ENCODE data around the gene VPS45.

Gene VPS45

DNA sequence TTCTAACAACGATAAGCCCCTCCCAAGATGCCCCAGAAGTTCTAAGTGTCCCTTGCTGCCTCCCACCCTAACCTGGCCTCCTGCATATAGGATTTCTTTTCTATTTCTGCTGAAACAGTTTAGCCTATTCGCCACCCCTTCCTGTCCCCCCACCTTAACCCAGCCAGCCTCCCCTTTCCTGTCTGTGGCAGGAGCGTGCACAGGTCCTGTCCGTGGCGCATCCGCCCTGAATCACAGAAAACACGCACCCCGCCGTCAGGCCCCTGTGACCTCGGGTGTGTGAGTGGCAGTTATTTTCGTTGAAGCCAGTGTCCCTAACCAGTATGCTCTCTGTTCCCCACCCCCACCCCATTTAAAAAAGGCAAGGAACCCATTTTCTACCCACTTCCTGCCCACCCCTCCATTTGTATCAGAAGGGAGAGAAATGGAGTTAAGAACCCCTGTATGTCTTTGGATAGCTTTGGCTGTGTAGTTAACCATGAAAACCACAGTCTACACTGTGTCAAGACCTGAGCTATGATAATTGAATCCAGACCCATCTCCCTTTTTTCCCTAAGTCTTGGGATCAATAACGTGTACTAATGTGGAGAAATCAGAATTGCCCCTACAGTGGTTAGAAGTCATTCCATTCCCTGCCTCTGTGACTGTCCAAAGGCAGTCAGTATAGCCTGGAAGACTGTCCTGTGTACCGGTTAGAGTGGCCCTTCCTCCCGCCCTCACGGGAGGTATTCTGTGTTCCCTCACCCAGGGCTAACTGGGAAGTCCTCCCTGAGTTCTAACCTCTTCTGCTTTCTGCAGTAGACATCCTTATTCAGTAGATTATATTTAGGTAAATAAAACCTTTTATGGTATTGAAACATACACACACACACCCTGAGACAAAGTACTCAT lies 84.0 kb downstream of the VPS45 start:
- DNase-seq = peak in 1 of 42 donors; percentile 43

DNA sequence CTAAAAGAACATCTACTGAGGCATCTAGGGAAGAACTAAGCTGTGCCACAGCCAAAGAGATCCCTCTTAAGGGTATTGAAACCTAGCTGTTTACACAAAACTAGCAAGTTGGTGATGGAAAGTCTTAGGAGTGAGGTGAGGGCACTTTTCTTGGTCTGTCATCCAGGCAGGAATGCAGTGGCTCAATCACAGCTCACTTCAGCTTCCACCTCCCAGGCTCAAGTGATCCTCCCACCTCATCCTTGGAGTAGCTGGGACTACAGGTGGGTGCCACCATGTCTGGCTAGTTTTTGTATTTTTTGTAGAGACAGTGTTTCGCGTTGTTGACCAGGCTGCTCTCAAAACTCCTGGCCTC lies 84.6 kb downstream of the VPS45 start:
- intact Hi-C loops (cut with DNase I) = no loop called here
- peak in 1 of 42 donors; percentile 42 for DNase-seq

More for the DNA sequence above, 84.0 kb downstream of the VPS45 start:
- intact Hi-C loops (cut with DNase I) = no loop called here

DNA sequence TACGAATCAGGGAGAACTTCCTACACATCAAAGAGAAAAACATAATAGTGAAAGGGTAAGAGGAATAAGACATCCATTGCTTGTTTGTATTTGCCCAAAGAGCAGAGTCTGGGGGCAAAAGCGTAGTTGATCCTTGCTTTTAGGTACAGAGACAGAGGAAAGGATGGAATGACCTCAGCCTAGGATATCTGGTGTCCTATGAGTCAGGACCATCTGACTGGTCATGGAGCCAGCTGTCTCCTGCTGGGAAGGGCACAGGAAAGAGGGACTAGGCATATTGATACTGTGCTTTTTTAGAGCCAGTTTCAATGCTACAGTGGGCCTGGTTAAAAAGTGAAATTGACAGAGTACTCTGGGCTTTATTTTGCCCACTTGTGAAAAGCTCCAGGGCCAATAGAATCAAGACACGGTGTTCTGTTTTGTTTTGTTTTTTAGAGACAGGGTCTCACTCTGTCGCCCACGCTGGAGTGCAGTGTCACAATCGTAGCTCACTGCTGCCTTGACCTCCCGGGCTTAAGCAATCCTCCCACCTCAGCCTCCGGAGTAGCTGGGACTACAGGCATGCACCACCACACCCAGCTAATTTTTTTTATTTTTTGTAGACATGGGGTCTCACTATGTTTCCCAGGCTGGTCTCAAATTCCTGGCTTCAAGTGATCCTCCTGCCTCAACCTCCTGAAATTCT lies 85.3 kb downstream of the VPS45 start:
- DNase-seq = peak in 1 of 42 donors; percentile 40
- intact Hi-C loops (cut with DNase I) = no loop called here

DNA sequence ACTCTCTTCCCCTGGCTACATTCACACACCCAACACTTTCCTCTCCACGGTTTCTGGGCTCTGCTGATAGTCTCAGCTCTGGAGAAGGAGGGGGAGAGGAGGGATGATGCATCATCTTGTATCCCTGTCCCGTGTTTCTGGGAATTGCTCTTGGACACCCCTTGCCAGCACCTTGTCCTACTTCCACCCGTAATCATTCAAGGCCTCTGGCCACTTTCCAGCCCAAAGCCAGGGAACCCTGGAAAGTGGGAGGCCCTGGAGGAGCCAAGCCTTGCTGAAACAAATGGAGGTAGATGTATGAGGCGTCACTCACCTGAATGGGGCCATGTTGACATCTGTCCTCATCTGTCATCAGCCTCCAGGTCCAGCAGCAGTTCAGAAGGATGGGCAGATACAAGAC lies 86.6 kb downstream of the VPS45 start:
- intact Hi-C loops (cut with DNase I) = no loop called here
- DNase-seq = peak in 1 of 42 donors; percentile 36

DNA sequence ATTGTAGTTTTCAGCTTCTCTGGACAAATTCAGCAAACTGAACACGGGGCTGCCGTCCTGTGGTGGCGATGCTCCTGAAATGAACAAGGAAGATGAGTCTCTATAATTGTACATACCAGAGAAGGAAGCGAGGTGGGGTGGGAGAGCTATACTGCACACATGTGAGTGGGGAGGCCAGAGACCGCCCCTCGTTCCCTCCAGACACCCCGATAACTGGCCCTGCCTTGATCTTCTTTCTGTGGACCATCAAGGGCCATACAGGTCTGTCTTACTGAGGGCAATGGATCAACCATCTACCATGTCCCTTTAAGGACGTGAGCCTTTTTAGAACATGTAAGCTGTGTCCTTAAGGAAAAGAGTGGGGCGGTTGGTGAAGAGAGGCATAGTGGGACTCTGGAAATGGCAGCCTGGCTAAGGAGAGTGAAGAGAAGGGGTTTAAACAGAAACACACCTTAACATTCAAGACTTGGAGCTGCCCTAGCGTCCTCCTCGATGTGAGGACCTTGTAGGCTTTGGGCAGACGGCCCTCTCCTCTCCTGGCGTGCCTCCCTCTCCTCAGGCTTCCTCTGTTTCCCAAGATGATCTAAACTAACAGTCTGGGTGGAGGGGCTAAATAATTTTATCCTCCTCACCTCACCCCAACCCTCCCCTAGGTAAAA lies 88.0 kb downstream of the VPS45 start:
- intact Hi-C loops (cut with DNase I) = no loop called here
- peak in 1 of 42 donors; percentile 40 for DNase-seq

DNA sequence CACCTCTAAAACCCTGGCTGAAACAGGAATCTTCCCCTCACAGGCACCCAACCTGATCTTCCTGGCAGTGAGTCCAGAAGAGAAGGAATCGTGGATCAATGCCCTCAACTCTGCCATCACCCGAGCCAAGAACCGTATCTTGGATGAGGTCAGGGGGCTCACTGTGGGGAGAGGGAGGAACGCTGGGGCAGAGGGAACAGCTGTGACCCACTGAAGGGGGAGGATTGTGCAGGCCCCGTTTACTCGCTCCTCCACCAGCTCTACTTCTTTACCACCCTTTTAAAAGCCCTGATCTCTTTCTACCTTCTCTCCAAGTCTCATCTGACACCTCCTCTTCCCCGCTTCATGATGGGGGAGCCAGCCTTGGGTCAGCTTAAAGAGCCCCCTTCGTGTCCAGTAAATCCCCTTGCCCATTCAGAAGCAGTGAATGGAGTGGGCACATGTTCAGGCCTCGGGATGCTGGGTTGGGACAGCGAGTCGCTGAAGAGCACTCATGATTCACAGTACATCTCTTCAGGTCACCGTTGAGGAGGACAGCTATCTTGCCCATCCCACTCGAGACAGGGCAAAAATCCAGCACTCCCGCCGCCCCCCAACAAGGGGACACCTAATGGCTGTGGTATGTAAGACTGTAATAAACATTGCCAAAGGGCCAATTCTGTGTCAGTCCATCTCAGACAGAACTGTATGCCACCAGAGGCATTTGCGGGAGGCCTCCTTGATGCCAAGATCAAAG lies 89.5 kb downstream of the VPS45 start:
- intact Hi-C loops (cut with DNase I) = no loop called here
- peak in 1 of 42 donors; percentile 32 for DNase-seq

DNA sequence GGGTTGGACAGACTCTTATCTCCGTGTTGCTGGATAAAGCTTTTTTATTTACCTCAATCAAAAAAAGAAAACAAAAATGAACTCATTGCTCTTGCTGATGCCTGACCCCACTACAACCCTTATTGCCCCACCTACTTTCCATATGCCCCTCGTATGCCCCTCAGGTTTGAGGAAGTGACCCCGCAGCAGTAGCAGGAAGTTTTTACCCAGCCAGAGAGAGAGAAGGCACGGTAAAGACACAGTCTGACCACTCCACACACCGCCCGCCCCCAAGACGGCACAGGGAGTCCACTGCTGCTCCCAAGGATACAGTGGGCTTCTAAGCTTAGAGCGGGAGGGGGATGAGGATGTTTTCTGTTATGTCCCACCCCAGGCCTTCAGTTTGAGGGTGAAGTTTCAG lies 92.0 kb downstream of the VPS45 start:
- DNase-seq = peak in 1 of 42 donors; percentile 39
- intact Hi-C loops (cut with DNase I) = no loop called here

DNA sequence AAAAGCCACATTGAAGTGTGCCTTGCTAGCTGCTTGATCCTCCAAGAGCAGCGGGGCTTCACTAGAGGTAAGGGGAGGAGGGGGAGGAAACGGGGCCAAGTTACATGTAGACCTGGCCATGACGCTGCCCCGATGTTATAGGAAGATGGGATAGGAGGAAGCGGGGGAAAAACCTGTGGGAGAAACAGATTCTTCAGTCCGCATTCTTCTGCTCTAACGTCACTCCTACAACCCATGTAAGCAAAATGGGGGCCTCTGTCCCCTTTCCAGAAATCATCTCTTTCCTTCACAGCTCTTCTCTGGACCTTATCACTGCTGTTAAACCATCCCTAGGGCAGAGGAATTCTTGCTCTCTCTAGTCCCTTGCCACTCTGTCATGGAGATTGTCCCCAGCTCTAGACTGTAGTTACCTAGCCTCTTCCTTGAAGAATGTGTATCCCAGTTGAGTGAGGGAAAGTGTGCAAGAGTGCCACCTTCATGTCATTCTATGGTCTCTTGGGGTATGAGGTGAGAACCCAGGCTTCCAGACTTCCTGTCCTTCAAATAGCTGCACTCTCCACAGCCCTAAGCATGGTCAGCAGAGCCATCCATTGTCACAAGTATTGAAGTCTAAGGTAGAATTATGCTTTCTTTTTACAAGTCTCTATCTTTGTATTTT lies 93.5 kb downstream of the VPS45 start:
- intact Hi-C loops (cut with DNase I) = no loop called here
- no peak for DNase-seq

DNA sequence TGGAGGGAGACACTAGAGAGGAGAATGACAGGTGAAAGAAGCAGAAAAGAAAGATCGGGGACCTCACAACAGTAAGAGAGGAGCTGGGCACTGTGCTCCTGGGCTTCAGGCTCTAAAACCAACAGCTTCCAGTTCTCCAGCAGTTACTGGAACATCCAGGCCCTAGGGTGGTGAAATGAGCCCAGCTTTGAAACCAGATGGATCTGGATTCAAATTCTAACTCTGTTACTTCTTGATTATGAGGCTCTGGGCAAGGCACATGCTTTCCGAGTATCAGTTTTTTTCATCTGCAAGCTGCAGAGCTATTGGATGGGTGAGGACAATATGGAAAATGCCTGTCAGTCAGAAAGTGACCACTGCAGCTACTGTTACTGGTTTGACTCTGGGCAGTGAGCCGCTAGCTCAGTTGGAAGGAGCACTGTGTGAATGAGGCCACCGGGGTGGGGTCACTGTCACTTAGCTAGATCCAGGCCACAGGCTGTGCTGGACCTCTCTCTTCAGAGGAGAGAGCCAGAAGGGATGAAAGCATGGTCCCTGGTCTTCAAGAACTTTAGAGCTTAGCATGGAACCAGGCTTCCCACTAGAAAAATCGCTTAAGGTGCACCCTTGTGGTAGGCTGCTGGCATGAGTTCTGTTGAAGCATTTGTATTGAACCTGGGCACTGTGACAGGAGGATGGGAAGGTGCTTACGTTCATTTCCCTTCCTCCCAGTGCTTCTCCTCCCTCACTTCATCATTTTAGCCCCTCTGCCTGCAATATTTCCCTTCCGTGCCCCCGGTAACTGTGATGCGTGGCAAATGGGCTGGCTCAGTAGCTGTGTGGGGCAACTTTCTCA lies 94.4 kb downstream of the VPS45 start:
- peak in 6 of 42 donors; percentile 25 to 58 (median 34) for DNase-seq
- intact Hi-C loops (cut with DNase I) = no loop called here

DNA sequence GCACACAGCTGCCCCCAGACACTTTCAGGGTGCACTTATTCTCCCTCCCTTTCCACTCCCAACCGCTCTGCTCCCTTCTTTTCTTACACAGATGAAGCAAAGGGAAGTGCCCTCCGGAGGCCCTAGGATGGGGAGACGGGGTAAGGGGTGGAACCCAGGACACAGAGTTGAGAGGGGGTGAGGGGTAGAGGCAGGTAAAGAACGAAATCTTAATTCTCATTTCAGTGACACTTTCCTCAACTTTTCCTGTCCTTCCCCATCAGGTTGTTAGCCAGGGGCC lies 94.9 kb downstream of the VPS45 start:
- DNase-seq = no peak
- intact Hi-C loops (cut with DNase I) = no loop called here

DNA sequence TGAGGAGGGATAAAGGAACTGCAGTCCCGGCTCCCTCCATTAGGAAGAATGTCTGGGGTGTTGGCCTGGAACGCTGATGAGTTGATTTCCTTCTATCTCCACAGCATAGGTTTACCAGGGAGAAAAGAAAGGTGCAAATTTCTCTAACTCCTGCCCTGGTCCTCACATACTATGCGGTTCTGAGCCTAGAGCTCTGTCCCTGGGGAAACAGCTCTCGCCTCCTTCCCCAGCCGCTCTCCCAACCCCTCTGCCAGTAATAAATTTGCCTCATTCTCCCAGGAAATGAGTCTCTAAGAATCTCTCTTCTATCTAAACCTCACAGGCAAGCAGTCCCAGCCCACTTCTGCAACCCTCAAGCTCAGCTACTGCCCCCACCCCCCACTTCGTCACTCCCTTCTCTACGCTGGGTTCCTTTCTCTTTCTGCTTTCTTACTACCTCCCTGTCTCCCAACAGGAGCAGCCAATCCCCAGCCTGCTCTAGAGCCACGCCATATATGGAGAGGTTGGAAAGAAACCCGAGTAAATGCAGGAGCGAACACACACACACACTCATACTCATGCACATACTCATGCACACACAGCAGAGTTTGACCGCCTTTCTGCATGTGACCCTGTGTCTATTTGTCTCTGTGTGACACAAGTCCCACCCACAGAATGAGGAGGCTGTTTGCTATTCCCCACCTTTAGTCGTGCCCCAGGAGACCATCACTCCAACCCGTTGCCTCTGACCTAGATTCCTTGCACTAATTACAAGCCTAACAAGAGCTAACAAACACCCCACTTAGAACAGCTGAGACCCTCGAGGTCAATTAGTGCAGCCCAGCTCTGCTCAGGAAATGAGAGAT lies 95.5 kb downstream of the VPS45 start:
- intact Hi-C loops (cut with DNase I) = no loop called here

DNA sequence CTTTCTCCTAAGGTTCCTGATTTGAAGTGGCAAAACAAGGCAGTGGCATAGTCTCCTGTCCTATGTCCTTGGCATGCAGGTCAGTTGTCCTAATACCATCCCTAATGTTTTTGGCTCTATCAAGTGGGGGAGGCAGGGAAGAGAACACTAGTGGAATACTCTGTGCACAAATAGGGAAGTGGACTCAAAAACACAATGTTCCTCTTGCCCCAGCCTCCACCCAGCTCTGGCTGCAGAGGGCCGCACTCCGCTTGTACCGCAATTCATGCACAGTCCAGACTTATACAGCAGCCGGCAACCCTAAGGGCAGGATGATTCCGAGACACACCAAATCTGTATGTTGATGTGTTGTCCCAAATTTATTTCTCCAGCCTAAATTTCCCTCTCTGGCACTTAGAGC lies 96.6 kb downstream of the VPS45 start:
- intact Hi-C loops (cut with DNase I) = no loop called here

More for the DNA sequence above, 95.5 kb downstream of the VPS45 start:
- DNase-seq = peak; percentile 58 to 94 (median 84)

DNA sequence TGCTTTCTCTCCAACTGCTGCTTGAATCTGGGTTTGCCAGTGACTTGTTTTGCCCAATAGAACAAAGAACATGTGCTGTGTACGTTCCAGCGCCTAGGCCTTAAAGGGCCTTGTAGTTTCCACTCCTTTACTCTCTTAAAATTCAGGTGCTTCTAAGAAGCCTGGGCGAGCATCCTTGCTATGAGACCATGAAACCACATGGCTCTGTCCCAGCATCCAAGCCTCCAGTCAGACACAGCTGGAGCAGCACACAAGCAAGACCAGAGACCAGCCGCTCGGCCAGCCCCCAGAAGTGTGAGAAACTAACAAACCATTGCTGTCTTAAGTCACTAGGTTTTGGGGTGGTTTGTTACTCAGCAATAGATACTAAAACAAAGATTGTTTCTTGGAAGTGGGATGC lies 97.2 kb downstream of the VPS45 start:
- intact Hi-C loops (cut with DNase I) = no loop called here
- peak in 1 of 42 donors; percentile 27 for DNase-seq

More for the DNA sequence above, 96.6 kb downstream of the VPS45 start:
- DNase-seq = peak in 1 of 42 donors; percentile 44

DNA sequence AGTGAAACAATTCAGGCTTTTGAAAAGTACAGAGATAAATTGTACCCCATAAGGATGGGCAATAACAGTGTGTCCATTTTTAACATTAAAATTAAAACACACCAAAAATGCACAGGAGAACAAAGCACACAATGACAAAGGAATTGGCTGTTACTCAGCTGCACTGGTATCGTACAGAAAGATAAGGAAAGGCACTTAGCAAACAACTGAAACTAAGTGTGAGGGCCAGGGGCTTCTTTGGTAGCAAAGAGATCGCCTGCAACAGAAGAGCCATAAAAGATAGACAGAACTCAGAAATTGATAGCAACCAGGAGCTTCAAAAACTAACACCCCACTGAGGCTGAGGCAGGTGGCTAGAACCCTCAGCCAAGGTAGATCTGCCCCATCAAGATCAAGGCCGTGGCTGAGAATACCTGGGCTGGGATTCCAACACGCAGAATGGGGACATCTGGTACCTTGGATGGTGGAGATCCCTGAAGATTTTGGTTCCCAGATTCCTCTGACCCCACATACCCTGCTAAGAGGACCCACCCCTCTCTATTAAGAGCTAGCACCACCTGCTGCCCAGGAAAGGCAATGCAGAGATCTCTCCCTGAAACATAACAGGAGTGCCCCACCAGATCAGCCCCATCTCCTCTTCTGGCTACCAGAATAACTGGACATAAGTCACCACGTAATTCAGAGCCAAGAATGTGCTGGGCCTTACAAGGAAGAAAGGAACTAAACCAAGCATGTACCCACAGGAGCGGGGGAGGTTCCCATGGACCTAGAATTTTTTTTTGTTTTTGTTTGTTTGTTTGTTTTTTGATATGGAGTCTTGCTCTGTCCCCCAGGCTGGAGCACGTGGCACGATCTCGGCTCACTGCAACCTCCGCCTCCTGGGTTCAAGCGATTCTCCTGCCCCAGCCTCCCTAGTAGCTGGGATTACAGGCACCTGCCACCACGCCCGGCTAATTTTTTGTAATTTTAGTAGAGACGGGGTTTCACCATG lies 98.3 kb downstream of the VPS45 start:
- peak in 17 of 42 donors; percentile 19 to 65 (median 55) for DNase-seq
- intact Hi-C loops (cut with DNase I) = no loop called here

DNA sequence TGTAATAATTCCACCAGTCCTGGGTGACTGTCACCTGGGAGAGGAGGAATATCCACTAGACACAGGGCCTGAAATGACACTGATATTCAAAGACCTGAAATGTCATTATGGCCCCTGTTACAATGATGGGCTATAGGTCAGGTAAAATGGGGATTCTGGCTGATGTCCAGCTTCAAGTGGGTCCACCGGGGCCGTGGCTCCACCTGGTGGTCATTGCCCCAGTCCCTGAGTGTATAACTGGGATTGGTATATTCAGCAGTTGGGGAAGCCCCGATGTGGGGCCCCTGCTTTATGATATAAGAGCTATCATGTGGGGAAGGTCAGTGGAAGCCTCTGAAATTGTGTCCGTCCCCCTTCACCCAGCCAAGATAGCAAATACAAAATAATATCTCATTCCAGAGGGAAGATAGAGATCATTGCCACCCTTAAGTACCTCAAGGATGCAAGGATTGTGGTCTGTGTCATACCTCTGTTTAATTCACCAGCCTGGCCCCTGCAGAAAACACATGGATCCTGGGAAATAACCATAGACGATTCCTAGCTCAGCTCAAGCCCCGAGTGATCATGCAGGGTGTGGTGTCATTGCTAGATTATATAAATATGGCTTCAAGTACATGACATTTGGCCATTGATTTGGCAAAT lies 101.5 kb downstream of the VPS45 start:
- DNase-seq = peak in 37 of 42 donors; percentile 38 to 83 (median 61)
- intact Hi-C loops (cut with DNase I) = no loop called here

Data from head of caudate nucleus (tissue), 42 donors.